ENCODE data around the gene ATG2B. TPM values are rescaled to one million over a fixed set of nuclear protein-coding genes. Genes with fewer than 3 reads are reported as not detected.
A peak's percentile ranks its signal among the peaks of the same experiment; 100 is the strongest.

Gene ATG2B
- total RNA-seq, 1 donor from 2014 or later, result 21.0 TPM

DNA sequence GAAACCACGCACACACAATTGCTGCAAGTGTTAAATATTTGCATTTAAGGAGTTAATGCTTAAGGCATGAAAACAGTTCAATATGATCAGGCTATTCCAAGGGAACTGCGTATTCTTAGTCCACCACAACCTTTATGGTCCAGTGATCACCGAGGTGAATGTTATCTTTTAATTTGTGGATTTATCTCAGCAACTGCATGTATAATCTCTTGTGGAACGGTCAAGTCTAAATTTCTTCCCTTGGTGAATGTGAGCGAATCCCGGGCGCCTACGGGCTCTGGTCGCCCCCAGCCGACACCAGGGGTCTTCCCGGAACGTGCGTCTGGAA is 27.8 kb upstream of the ATG2B start:
- CTCF ChIA-PET, result interaction anchor here (1.1 to 1.5 kb wide), 2 partner anchors 15 to 24 kb away, joined by 3 read pairs; no protein-coding TSS in a partner anchor
- DNase-seq (no peak), ATAC-seq (ENCODE audit: low read depth) (no peak)
- H3K4me1 Mint-ChIP-seq, result peaks cover 6% of the 10 kb centered on the region
- peaks cover 3% of the 10 kb centered on the region for H3K27me3 Mint-ChIP-seq
- H3K36me3 Mint-ChIP-seq (ENCODE audit: low read depth), result peaks cover 3% of the 10 kb centered on the region
- intact Hi-C loops (cut with micrococcal nuclease), result loop anchor here (1.0 kb wide), 3 partner anchors 28 to 857 kb away; partner anchors contain the start of genes ATG2B, GSKIP and PAPOLA
- peak overlapping the region; percentile 91 for H3K4me3 Mint-ChIP-seq
- POLR2A ChIA-PET, result interaction anchor here (0.6 to 1.3 kb wide), 3 partner anchors 9 to 28 kb away, joined by 3 to 5 read pairs (median 3); partner anchors contain the start of genes ATG2B and GSKIP
- TF ChIP-seq, protein P1, sequence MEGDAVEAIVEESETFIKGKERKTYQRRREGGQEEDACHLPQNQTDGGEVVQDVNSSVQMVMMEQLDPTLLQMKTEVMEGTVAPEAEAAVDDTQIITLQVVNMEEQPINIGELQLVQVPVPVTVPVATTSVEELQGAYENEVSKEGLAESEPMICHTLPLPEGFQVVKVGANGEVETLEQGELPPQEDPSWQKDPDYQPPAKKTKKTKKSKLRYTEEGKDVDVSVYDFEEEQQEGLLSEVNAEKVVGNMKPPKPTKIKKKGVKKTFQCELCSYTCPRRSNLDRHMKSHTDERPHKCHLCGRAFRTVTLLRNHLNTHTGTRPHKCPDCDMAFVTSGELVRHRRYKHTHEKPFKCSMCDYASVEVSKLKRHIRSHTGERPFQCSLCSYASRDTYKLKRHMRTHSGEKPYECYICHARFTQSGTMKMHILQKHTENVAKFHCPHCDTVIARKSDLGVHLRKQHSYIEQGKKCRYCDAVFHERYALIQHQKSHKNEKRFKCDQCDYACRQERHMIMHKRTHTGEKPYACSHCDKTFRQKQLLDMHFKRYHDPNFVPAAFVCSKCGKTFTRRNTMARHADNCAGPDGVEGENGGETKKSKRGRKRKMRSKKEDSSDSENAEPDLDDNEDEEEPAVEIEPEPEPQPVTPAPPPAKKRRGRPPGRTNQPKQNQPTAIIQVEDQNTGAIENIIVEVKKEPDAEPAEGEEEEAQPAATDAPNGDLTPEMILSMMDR (IDR thresholded peaks at IDR 0.05), result no peak
- no peaks in the 10 kb centered on the region for H3K9me3 Mint-ChIP-seq
- peak overlapping the region; percentile 88 for H3K27ac Mint-ChIP-seq

- TF ChIP-seq, protein P1 (IDR thresholded peaks at IDR 0.05), result no peak
- H3K9me3 Mint-ChIP-seq, result no peaks in the 10 kb centered on the region
- intact Hi-C loops (cut with micrococcal nuclease), result no loop called here
- peaks cover 36% of the 10 kb centered on the region for H3K36me3 Mint-ChIP-seq (ENCODE audit: low read depth)
- no peak overlapping the region for H3K4me3 Mint-ChIP-seq
- peaks cover 9% of the 10 kb centered on the region for H3K4me1 Mint-ChIP-seq
- ChIA-PET POLR2A (no interaction called here), CTCF (no interaction called here)
- no peaks in the 10 kb centered on the region for H3K27me3 Mint-ChIP-seq
- ATAC-seq (ENCODE audit: low read depth), result no peak
- no peak overlapping the region for H3K27ac Mint-ChIP-seq
- DNase-seq, result no peak
Measured at GRCh38 chr14:96385385-96385784, 22.2 kb upstream of the ATG2B start.

- no peaks in the 10 kb centered on the region for H3K27me3 Mint-ChIP-seq
- peaks cover 36% of the 10 kb centered on the region for H3K36me3 Mint-ChIP-seq (ENCODE audit: low read depth)
- ATAC-seq (ENCODE audit: low read depth), result no peak
- H3K4me3 Mint-ChIP-seq, result no peak overlapping the region
- TF ChIP-seq, protein P1 (IDR thresholded peaks at IDR 0.05), result no peak
- intact Hi-C loops (cut with micrococcal nuclease), result no loop called here
- no peaks in the 10 kb centered on the region for H3K9me3 Mint-ChIP-seq
- no peak for DNase-seq
- ChIA-PET POLR2A (no interaction called here), CTCF (interaction anchor here (0.6 kb wide), 1 partner anchor 1023 kb away, joined by 3 read pairs; no protein-coding TSS in a partner anchor)
- H3K27ac Mint-ChIP-seq, result no peak overlapping the region
- H3K4me1 Mint-ChIP-seq, result peaks cover 10% of the 10 kb centered on the region
Measured at GRCh38 chr14:96384740-96385139, 21.6 kb upstream of the ATG2B start.

DNA sequence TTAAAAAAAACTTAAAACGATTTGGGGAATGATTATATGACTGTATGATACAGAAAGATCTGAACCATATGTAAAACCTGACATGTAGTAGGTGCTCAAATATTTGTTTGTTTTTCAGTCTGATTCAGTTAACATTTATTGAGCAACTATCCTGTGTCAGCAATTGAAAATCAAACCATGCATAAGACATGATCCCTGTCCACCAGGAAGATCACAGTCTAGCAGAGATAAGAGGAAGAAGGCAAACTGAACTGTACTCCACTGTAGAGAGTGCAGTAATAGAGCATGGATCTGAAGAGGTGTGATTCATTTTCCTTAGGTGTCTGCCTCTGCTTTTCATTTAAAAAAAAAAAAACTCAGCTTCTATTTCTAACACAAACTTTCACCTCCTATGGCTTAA is 20.9 kb upstream of the ATG2B start:
- no peak overlapping the region for H3K4me3 Mint-ChIP-seq
- no peaks in the 10 kb centered on the region for H3K27me3 Mint-ChIP-seq

GRCh38 chr14:96383445-96383844 is 20.3 kb upstream of the ATG2B start:
- no peak for ATAC-seq (ENCODE audit: low read depth)

More for the DNA sequence above, 20.9 kb upstream of the ATG2B start:
- ChIA-PET CTCF (interaction anchor here (0.6 kb wide), 1 partner anchor 1022 kb away, joined by 3 read pairs; no protein-coding TSS in a partner anchor), POLR2A (no interaction called here)
- H3K9me3 Mint-ChIP-seq, result no peaks in the 10 kb centered on the region
- intact Hi-C loops (cut with micrococcal nuclease), result no loop called here
- H3K4me1 Mint-ChIP-seq, result peaks cover 10% of the 10 kb centered on the region
- TF ChIP-seq, protein P1 (IDR thresholded peaks at IDR 0.05), result no peak
- ATAC-seq (ENCODE audit: low read depth) (no peak), DNase-seq (no peak)
- H3K36me3 Mint-ChIP-seq (ENCODE audit: low read depth), result peaks cover 36% of the 10 kb centered on the region
- H3K27ac Mint-ChIP-seq, result no peak overlapping the region

More at GRCh38 chr14:96383445-96383844, 20.3 kb upstream of the ATG2B start:
- no peak overlapping the region for H3K27ac Mint-ChIP-seq
- POLR2A ChIA-PET, result no interaction called here
- intact Hi-C loops (cut with micrococcal nuclease), result no loop called here
- CTCF ChIA-PET, result no interaction called here
- TF ChIP-seq, protein P1 (IDR thresholded peaks at IDR 0.05), result no peak
- H3K4me3 Mint-ChIP-seq, result no peak overlapping the region
- no peak for DNase-seq
- H3K4me1 Mint-ChIP-seq, result peaks cover 10% of the 10 kb centered on the region
- no peaks in the 10 kb centered on the region for H3K27me3 Mint-ChIP-seq
- H3K36me3 Mint-ChIP-seq (ENCODE audit: low read depth), result peaks cover 36% of the 10 kb centered on the region
- H3K9me3 Mint-ChIP-seq, result no peaks in the 10 kb centered on the region
